H1 (cell line): Measurements from ENCODE around the gene KRT84. TPM values are rescaled to one million over a fixed set of nuclear protein-coding genes. Genes with fewer than 3 reads are reported as not detected.

Experiments used
- CTCF ChIA-PET: fragments of 300-600 bp; sonication (Branson Sonifier 250); formaldehyde crosslinking; loops from one replicate; lab custom pipeline; 2021; ENCODE audit not compliant: partially characterized antibody; lab: Charles Lee
- POLR2A ChIA-PET: fragments of 300-600 bp; sonication (Branson Sonifier 250); formaldehyde crosslinking; loops from one replicate; lab custom pipeline; 2021; ENCODE audit warnings: inconsistent platforms; ENCODE audit not compliant: partially characterized antibody; lab: Charles Lee
- DNase-seq, 2 experiments: peaks; one replicate each; pipeline versions ENCODE4 v3.0.0 to v3.0.0-alpha.2; 2010 to 2022; ENCODE audit warnings: low spot score in 2 of 2, low read depth in 1 of 2, mixed read lengths in 1 of 2
- FAIRE-seq: peaks from 2 replicates; lab custom pipeline; 2011; peaks lifted over from hg19 to GRCh38; lab: Jason Lieb, UNC
- H2AFZ ChIP-seq: 2 replicates; pipeline ENCODE4 v1.8.1; 2012; ENCODE audit warnings: low read length, inconsistent platforms
- H2AK5ac ChIP-seq: 2 replicates; pipeline ENCODE4 v1.6.1; 2013; ENCODE audit warnings: low read depth, low read length
- H2BK120ac ChIP-seq: replicated peaks from 2 replicates; pipeline ENCODE3; 2013; ENCODE audit warnings: low read depth, low read length, inconsistent platforms
- H2BK12ac ChIP-seq: 2 replicates; pipeline ENCODE4 v1.6.1; 2013; ENCODE audit warnings: low read depth, low read length
- H2BK15ac ChIP-seq: 2 replicates; pipeline ENCODE4 v1.6.1; 2013; ENCODE audit warnings: low read length
- H2BK20ac ChIP-seq: 2 replicates; pipeline ENCODE4 v1.6.1; 2013; ENCODE audit warnings: low read length
- H2BK5ac ChIP-seq: 2 replicates; pipeline ENCODE4 v1.6.1; 2013; ENCODE audit warnings: low read depth, low read length
- H3K14ac ChIP-seq: 2 replicates; pipeline ENCODE4 v1.6.1; 2013; ENCODE audit warnings: inconsistent platforms; ENCODE audit not compliant: insufficient read length
- H3K18ac ChIP-seq: 2 replicates; pipeline ENCODE4 v1.6.1; 2013; ENCODE audit warnings: low read length; ENCODE audit errors: extremely low read depth
- H3K23ac ChIP-seq: 2 replicates; pipeline ENCODE4 v1.6.1; 2013; ENCODE audit warnings: inconsistent platforms; ENCODE audit not compliant: insufficient read length
- H3K23me2 ChIP-seq: 2 replicates; pipeline ENCODE4 v1.6.1; 2013; ENCODE audit warnings: low read depth, low read length
- H3K27ac ChIP-seq: 2 replicates; pipeline ENCODE4 v1.6.1; 2011; ENCODE audit warnings: low read depth, low read length, inconsistent platforms
- H3K27me3 ChIP-seq, 4 experiments: replicated peaks in 1 of 4; 1 replicate in 1 of 4; 2 replicates in 3 of 4; pipeline versions ENCODE4 v1.6.1 to v1.8.1; 2011 to 2013; ENCODE audit warnings: low read length in 3 of 4, mild to moderate bottlenecking in 3 of 4, inconsistent platforms in 2 of 4, mixed read lengths in 2 of 4, moderate library complexity in 1 of 4; ENCODE audit not compliant: control insufficient read depth in 3 of 4, insufficient read depth in 3 of 4; ENCODE audit errors: extremely low read depth in 1 of 4
- H3K36me3 ChIP-seq, 4 experiments: 2 replicates each; pipeline versions ENCODE4 v1.6.1 to v1.8.1; 2011 to 2013; ENCODE audit warnings: mild to moderate bottlenecking in 4 of 4, low read length in 3 of 4, moderate library complexity in 2 of 4, control low read depth in 1 of 4, inconsistent platforms in 1 of 4; ENCODE audit not compliant: insufficient read depth in 4 of 4, control insufficient read depth in 2 of 4
- H3K4ac ChIP-seq: replicated peaks from 2 replicates; pipeline ENCODE3; 2013; ENCODE audit warnings: low read length, low read depth, mixed read lengths, inconsistent platforms; ENCODE audit not compliant: insufficient read length
- H3K4me1 ChIP-seq, 4 experiments: replicated peaks in 1 of 4; 1 replicate in 1 of 4; 2 replicates in 3 of 4; pipeline versions ENCODE4 v1.6.1 to v1.8.1; 2011 to 2013; ENCODE audit warnings: low read length in 3 of 4, inconsistent platforms in 2 of 4, mixed read lengths in 1 of 4; ENCODE audit not compliant: insufficient read depth in 4 of 4, control insufficient read depth in 3 of 4
- H3K4me2 ChIP-seq, 2 experiments: 2 replicates each; pipeline versions ENCODE4 v1.6.1 to v1.8.1; 2011 to 2013; ENCODE audit warnings: low read depth in 2 of 2, low read length in 2 of 2, control low read depth in 1 of 2, inconsistent platforms in 1 of 2, mild to moderate bottlenecking in 1 of 2; ENCODE audit not compliant: insufficient read depth in 1 of 2
- H3K4me3 ChIP-seq, 4 experiments: fragments of 200-600, 300-600 bp in 1 of 4; sonication (generic), shearing (Covaris generic), sonication (Bioruptor Twin) in 1 of 4; 2 replicates each; pipeline versions ENCODE4 v1.5.1 to v1.8.1; 2011 to 2016; ENCODE audit warnings: low read length in 4 of 4, low read depth in 3 of 4, control low read depth in 2 of 4, inconsistent platforms in 2 of 4, mild to moderate bottlenecking in 2 of 4, mixed read lengths in 1 of 4, moderate library complexity in 1 of 4; ENCODE audit not compliant: insufficient read depth in 2 of 4; ENCODE audit errors: extremely low read depth in 1 of 4
- H3K56ac ChIP-seq: replicated peaks from 2 replicates; pipeline ENCODE3; 2013; ENCODE audit warnings: low read depth, mild to moderate bottlenecking, mixed read lengths, low read length, inconsistent platforms; ENCODE audit not compliant: insufficient read length
- H3K79me1 ChIP-seq: 2 replicates; pipeline ENCODE4 v1.6.1; 2013; ENCODE audit warnings: low read depth, low read length, control low read depth
- H3K79me2 ChIP-seq, 2 experiments: 2 replicates each; pipeline versions ENCODE4 v1.6.1 to v1.8.1; 2012 to 2013; ENCODE audit warnings: low read length in 2 of 2, mild to moderate bottlenecking in 2 of 2, inconsistent platforms in 1 of 2; ENCODE audit not compliant: insufficient read depth in 2 of 2, control insufficient read depth in 1 of 2
- H3K9ac ChIP-seq, 4 experiments: replicated peaks in 1 of 4; 1 replicate in 1 of 4; 2 replicates in 3 of 4; pipeline versions ENCODE4 v1.6.1 to v1.8.1; 2011 to 2013; ENCODE audit warnings: low read depth in 3 of 4, low read length in 3 of 4, control low read depth in 2 of 4, mild to moderate bottlenecking in 2 of 4, moderate library complexity in 2 of 4, inconsistent platforms in 1 of 4; ENCODE audit errors: extremely low read depth in 1 of 4
- H3K9me3 ChIP-seq, 2 experiments: 2 replicates each; pipeline versions ENCODE4 v1.6.1 to v1.8.1; 2012 to 2013; ENCODE audit warnings: mild to moderate bottlenecking in 2 of 2, moderate library complexity in 2 of 2, control low read depth in 1 of 2, inconsistent platforms in 1 of 2, low read depth in 1 of 2, low read length in 1 of 2, mixed read lengths in 1 of 2; ENCODE audit not compliant: insufficient read depth in 2 of 2
- H4K20me1 ChIP-seq, 2 experiments: replicated peaks in 1 of 2; 2 replicates each; pipeline versions ENCODE3 to v1.8.1; 2011 to 2013; ENCODE audit warnings: inconsistent platforms in 2 of 2, low read length in 2 of 2, mild to moderate bottlenecking in 1 of 2; ENCODE audit not compliant: insufficient read depth in 2 of 2, control insufficient read depth in 1 of 2
- H4K5ac ChIP-seq: 2 replicates; pipeline ENCODE4 v1.6.1; 2013; ENCODE audit warnings: low read length, low read depth, mixed read lengths, inconsistent platforms; ENCODE audit not compliant: insufficient read length
- H4K8ac ChIP-seq: 2 replicates; pipeline ENCODE4 v1.8.0; 2013; ENCODE audit warnings: mild to moderate bottlenecking, moderate library complexity, low read length, inconsistent platforms; ENCODE audit not compliant: insufficient read depth; ENCODE audit errors: extremely low read depth
- H4K91ac ChIP-seq: replicated peaks from 2 replicates; pipeline ENCODE3; 2013; ENCODE audit warnings: low read length, mixed read lengths, inconsistent platforms; ENCODE audit not compliant: insufficient read length
- ATF2 ChIP-seq: IDR thresholded peaks from 2 replicates; pipeline ENCODE4 v1.6.1; 2012; ENCODE audit warnings: low read length, inconsistent platforms
- CBX5 ChIP-seq: fragments of 300-800, 300-1000 bp; sonication (generic); IDR thresholded peaks from 2 replicates; pipeline ENCODE4 v1.7.1; 2016; ENCODE audit warnings: antibody characterized with exemption, low read length, low read depth
- EP300 ChIP-seq, 2 experiments: IDR thresholded peaks; 1 replicate in 1 of 2; 2 replicates in 1 of 2; pipeline ENCODE4 v1.6.1; 2011 to 2012; ENCODE audit warnings: low read depth in 2 of 2, low read length in 2 of 2, mild to moderate bottlenecking in 2 of 2, borderline replicate concordance in 1 of 2, inconsistent platforms in 1 of 2, moderate library complexity in 1 of 2
- JUND ChIP-seq: IDR thresholded peaks from 2 replicates; pipeline ENCODE4 v1.6.1; 2011; ENCODE audit warnings: mild to moderate bottlenecking, improper control_type of control experiment, low read length
- POU5F1 ChIP-seq: IDR thresholded peaks from 2 replicates; pipeline ENCODE4 v1.6.1; 2011; ENCODE audit warnings: low read depth, mild to moderate bottlenecking, low read length, moderate library complexity
- WGBS, 2 experiments: shearing (Covaris generic) in 1 of 2; methylation state at CpG; one replicate each; pipeline versions ENCODE4 v1.1.6 to v1.1.7; 2013 to 2015; ENCODE audit warnings: low lambda C conversion rate in 2 of 2, mixed read lengths in 2 of 2, inconsistent platforms in 1 of 2, low coverage in 1 of 2, missing lambda C conversion rate in 1 of 2; ENCODE audit not compliant: insufficient replicate concordance in 2 of 2, insufficient coverage in 1 of 2, insufficient read length in 1 of 2; ENCODE audit errors: extremely low coverage in 1 of 2, missing lambda C conversion rate in 1 of 2; 5-methylcytosine and 5-hydroxymethylcytosine counted together
- polyA plus RNA-seq, 7 experiments: library from polyadenylated mRNA; depleted of rRNA in 3 of 7; stranded (reverse) in 5 of 7; unstranded in 2 of 7; fragments of >200 nt in 5 of 7; fragments of 200-250 nt in 2 of 7; gene quantifications; 1 replicate in 5 of 7; 2 replicates in 1 of 7; 4 replicates in 1 of 7; pipeline versions ENCODE4 v1.2.1 to v1.2.3, GENCODE V29; 2011 to 2013; ENCODE audit warnings: missing spikeins in 2 of 7, mixed read lengths in 2 of 7
- total RNA-seq: library from RNA; stranded (reverse); fragmentation: NEBNext Ultra II Directional; extraction: Animal tissue kit (Norgen Biotek cat#: 25700); gene quantifications from 2 replicates; pipeline ENCODE4 v1.2.1, GENCODE V29; 2021

The KRT84 gene
- total and polyA plus RNA-seq, 2 of the 8 experiments (the other 6 are each of a cell fraction or from before 2014, with no cell fraction given), result not detected

- Histone ChIP-seq H3K9me3 (peaks cover 2 to 11% of the 10 kb centered on the region in 2 experiments; a peak in 1 of 4 replicates), H3K79me2 (no peaks in the 10 kb centered on the region), H4K91ac (no peak overlapping the region), H4K5ac (no peak overlapping the region), H3K4ac (no peak overlapping the region), H3K23me2 (no peaks in the 10 kb centered on the region), H4K8ac (no peak overlapping the region; the same call in 1 of the 2 replicates), H2BK5ac (no peak overlapping the region), H3K27me3 (no peaks in the 10 kb centered on the region), H3K27ac (no peak overlapping the region), H3K14ac (no peak overlapping the region), H3K79me1 (no peaks in the 10 kb centered on the region), H3K23ac (no peak overlapping the region), H3K9ac (no peak overlapping the region), H4K20me1 (no peaks in the 10 kb centered on the region), H3K36me3 (no peaks in the 10 kb centered on the region), H3K56ac (no peak overlapping the region), H2BK120ac (no peak overlapping the region), H3K4me3 (no peak overlapping the region), H2BK12ac (no peak overlapping the region), H2AK5ac (no peak overlapping the region), H3K18ac (no peak overlapping the region), H2BK15ac (no peak overlapping the region), H2AFZ (no peak overlapping the region), H3K4me1 (no peaks in the 10 kb centered on the region), H2BK20ac (no peak overlapping the region), H3K4me2 (no peak overlapping the region)
- DNase-seq (no peak), FAIRE-seq (no peak)
- WGBS, 2 experiments, result 94% methylated on average over 8 of the region's 10 CpGs; no CpG with 5 or more reads in 1 of the 2 experiments
- ChIA-PET CTCF (interaction anchor here (1.0 to 7.8 kb wide), 8 partner anchors 11 to 171 kb away, joined by 3 to 46 read pairs (median 9); partner anchors contain the start of gene KRT5), POLR2A (no interaction called here)
- TF ChIP-seq JUND (no peak), EP300 (IDR thresholded peaks at IDR 0.05; ENCODE audit: borderline replicate concordance in 1 of 2, low read depth in 2 of 2, low read length in 2 of 2) (no peak), CBX5 (no peak), ATF2 (no peak), POU5F1 (no peak)
These were observed 26.4 kb upstream of the KRT84 start for GRCh38 chr12:52411815-52412214.
